ENCODE results near the gene SPEG.

The SPEG gene

DNA sequence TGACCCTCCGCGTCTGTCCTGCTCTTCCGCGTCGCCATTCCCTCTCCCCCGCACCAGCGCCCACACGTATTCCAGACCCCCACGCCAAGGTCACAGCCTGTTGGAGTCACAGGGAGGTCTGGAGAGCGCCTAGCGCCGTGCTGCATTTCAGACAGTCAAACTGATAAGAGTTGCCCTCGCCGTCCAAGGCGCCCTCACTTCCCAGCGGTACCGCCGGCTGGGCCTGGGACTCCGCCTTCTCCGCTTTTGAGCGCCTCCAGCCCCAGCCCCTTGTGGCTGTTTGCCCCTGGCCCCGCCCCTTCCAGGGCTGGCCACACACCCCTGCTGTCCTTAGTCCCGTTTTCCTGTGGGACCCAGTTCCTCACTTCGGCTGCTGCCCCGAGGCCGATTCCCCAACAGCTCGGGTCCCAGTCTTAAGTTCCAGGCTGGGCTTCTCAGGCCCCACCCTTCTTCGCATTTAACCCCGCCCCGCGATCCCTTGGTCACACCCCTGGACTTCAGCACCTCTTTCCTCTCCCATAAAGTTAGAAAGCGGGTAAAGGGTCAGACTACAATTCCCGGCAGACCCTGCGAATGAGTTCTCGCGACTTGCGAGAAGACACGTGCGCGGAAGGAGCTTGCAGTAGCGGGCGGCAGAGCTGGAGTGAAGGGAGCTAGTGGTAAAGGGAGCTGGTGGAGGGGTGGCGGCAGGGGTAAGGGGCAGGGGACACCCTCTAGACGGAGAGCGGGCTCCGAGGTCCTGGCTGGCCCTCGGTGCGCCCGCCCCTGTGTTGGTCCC lies 63.8 kb downstream of the SPEG start, which contains the start of gene GMPPA:
Gene GMPPA, plus strand, starts transcription at position 612 of the 778 bp plus-strand sequence. CDS start 1,085 bp downstream, outside the sequence.
- FAIRE-seq, result peak; percentile 89

DNA sequence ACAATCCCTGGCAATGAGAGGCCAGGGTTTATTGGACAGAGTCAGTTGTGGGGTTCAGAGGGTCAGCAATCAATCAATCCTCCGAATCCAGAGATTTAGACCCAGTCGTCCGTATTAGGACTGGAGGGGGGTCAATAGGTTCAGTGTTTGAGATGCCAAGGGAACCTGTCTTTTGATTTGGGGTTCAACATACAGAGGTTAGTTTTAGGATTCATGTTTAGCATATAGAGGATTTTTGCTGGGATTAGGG lies 64.3 kb downstream of the SPEG start:
- no peak for FAIRE-seq

DNA sequence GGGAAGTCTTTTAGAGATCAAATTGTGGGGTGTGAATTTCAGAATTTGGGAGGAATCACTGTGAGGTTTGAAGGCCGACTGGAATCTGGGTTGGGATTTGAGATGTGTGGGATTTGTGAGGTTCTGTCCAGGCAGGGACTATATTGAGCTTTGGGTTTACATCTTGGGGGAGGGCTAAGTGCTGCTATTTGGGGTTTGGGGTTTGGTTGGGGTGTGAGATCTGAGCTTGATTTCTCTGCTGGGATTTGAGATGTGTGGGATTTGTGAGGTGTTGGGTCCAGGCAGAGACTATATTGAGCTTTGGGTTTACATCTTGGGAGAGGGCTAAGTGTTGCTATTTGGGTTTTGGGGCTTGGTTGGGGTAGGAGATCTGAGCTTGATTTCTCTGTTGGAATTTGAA lies 64.9 kb downstream of the SPEG start:
- no peak for FAIRE-seq

DNA sequence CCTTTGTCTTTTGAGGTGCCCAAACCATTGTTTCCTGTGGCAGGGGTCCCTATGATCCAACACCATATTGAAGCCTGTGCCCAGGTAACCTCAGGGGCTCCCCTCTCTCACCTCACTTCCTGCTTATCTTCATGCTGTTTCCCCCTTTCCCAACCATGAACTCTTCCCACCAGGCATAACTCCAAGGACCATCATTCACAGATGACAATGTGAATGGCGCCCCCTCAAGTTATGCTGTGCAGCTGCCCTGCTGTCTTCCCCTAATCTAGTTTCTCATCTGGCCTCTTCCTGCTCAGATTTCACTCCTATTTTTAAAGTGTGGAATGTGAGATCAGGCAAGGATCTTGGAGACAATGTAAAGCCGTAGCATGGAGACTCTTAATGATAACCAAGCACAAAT lies 65.5 kb downstream of the SPEG start:
- no peak for FAIRE-seq

DNA sequence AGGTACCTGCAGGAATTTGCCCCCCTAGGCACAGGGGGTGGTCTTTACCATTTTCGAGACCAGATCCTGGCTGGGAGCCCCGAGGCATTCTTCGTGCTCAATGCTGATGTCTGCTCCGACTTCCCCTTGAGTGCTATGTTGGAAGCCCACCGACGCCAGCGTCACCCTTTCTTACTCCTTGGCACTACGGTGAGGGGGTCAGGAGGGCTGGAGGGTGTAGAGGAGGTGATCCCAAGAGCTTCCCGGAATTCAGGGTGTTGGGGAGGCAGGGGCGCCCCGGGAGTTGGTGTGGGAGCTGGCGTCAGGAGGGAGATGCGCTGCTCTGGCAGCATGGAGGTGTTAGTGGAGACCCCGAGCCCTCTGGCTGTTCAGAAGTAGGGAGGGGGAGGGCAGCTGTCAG lies 67.2 kb downstream of the SPEG start:
- FAIRE-seq, result no peak

DNA sequence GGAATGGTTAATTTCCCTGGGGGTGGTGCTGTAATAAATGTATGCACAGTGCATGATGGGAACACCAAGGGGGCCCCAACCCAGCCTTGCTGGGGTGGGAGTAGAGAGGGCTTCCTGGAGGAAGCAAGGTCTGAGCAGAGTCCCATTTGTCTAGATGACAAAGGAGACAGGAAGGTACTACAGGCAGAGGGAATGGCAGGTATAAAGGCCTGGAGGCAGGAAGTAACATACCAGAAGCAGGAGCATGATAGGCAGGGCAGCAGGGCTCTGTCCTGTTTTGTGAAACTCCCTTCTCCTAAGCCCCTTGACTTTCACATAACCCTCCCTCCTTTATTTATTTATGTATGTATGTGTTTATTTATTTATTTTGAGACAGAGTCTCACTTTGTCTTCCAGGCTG lies 68.0 kb downstream of the SPEG start:
- no peak for FAIRE-seq

DNA sequence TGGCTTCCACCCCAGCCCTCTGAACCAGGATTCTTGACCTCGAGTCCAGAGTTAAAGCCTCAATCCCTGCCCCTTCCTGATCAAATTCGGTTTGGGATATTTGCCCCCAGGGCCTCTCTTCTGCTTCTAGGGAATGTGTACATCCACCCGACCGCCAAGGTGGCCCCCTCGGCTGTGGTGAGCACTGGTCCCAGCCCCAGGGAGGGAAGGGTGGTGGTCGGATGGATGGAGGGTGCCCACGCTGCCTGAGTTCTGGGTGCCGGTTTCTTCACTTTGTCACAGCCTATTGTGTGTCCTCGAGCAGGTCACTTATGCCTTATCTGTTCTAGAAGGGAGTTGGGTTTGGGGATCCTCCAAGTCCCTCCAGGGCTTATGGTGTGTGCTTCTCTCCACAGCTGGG lies 70.9 kb downstream of the SPEG start:
- no peak for FAIRE-seq

DNA sequence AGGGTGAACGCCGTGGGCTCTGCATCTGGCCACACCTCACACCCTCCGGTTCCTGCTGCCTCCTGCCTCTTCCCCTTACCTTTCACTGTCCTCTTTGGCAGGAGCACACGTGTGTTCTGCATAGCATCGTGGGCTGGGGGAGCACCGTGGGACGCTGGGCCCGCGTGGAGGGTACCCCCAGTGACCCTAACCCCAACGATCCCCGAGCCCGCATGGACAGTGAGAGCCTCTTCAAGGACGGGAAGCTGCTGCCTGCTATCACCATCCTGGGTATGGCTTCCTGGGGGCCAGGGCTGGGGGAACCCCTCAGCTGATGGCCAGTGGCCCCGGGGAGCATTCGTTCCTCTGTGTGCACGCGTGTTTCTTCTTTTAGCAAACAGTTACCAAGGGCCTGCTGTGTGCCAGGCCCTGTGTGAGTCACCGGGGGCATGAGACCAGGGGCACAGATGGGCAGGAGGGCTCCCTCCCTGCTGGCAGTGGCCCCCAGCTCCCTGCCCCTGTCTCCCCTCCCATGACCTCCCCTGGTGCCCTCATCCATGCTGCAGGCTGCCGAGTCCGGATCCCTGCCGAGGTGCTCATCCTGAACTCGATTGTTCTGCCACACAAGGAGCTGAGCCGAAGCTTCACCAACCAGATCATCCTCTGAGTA lies 71.6 kb downstream of the SPEG start:
- FAIRE-seq, result no peak

DNA sequence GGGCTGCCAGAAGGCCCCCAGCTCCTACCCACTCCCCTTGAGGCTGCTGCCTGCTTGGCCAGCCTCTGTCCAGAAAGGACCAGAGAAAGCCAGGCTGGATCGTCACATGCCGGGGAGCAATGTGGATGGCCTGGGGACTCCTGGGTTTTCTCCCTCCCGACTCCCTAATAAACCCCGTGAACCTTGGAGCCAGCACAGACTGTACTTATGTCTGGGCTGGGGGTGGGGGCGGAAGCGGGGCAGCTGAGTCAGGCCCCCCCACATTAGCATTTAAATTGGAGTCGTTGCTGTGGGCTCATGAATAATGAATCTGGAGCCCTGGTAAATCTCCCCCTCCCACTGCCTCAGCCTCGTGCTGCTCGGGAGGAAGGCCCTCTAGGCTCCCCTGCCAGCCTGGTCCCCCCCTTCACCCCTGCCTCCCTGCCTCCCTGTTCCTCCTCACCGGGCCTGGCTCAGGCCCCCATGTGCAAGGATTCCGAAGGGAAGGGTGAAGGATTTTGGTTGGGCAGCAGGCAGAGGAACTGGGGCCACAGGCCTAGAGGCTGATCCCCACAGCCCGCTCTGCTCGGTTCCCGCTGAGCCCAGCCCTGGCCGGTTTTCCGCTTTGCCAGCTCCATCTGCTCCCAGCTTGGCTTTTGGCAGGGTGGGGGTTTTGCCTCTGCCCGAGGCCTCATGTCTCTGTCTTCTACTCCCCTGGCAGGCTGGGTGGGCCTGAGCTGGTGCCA lies 72.3 kb downstream of the SPEG start:
- FAIRE-seq, result no peak

DNA sequence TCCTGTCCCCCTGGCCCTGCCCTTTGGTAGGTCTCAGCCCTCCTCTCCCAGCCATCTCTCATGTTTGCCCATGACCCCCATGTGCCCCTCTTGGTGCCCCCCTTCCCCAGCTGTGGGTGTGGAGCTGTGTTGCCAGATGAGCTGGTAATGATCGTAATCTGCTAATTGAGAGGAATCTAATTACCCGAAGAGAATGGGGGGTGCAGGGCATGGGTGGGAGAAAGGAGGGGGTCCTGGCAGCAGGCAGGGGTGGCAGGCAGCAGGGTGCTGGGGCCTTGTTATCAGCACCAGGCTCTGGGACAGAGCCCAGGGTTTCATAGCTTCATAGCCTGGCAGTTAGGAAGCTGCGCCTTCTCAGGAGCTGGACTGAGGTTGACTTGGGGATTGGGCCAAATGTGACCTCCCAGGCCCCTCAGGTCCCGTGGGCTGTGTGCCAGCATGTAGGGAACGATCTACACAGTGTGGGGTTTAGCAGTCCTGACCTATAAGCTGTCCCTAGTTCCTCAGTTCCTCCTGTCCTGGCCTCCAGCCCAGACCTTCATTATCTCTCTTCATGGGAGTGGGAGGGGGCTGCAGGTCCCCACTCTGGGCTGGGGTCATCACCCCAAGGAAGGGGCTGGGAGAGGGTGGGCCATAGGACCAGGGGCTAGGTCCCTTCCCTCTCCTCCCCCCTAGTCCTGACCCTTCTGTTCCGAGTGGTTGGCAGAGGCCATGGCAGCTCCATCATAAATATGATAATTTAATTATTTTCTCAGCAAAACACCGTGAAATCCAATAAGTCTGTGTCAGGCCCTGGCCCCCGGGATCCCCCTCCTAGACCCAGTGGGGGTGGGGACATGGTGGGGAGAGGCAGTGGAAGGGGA lies 73.2 kb downstream of the SPEG start:
- no peak for FAIRE-seq

DNA sequence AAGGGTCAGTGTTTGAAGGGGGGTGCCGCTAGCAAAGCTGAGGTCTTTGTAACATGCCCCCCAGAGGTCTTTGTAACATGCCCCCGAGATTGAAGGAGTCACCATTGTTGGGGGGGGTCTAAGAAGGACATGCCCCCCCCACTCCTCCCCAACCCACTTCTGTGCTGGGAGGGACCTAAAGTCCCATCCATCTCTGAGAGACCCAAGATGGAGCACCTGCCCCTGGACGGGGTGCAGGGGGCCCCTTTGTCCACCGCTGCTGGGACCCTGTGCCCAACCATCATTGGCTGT lies 73.7 kb downstream of the SPEG start:
- no peak for FAIRE-seq

DNA sequence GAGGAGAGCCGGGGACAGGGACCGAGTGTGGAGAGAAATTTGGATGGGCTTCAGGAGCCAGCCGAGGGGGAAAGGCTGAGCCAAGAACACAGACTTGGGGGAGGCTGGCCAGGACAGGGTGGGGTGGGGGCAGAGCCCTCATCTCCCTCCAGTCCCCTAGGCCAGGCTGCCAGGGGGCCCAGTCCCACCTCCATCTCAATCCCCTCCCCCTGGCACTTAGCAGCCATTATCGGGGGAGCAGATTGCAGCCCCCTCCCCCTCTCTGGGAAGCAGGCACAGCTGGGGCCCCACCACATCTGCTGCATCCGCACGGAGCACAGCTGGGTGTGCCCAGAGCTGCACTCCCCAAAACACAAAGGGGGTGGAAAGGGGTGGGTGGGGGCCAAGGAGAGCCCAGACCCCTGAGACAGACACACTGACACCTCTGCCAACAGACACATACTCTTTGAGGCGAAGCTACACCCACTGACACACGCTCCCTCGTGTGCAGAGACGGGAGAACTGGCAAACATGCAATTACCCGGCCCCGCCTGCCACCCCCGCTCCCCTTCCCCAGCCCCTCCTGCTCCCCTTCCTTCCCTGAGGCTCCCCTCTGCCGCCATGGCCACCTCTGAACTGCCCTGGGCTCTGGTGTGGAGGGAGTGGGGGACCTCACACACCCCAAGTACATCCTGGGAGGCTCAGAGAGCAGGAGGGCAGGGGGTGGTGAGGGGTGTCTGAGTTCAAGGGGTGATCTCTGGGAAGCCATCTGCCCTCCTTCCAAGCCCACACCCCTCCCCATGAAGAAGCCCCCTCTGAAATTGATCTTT lies 74.5 kb downstream of the SPEG start:
- no peak for FAIRE-seq

DNA sequence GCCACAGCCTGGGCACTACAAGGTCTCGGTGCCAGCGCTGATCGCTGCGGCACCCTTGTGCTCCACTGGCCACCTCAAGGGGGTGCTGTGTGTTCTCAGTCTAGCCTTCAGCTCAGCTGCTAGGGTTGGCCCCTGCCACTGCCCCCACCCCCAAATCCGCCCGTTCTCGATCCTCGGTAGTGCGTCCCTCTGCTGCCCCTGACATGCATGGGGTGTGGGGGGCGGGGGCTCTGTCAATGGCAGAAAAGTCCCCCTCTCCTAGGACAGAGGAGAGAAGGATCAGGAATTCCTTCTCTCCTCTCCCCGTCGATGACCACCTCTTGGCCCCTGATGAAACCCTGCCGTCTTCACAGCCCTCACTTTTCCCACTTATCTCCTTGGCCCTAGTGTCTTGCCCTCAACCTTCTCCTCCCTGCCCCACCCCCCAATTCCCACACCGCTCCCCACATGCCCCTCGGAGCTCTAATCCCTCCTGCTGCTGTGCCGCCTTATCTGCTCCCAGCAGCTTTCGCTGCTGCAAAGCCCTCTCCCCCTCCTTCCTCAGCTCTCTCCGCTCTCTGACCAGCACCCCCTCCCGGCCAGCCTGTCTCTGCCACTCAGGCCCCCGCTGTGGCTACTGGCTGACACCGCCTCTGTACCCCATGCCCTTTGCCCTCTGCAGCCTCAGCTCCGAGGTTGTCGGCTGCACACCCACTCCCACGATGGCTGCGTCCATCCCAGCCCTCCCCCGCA lies 75.3 kb downstream of the SPEG start:
- no peak for FAIRE-seq

DNA sequence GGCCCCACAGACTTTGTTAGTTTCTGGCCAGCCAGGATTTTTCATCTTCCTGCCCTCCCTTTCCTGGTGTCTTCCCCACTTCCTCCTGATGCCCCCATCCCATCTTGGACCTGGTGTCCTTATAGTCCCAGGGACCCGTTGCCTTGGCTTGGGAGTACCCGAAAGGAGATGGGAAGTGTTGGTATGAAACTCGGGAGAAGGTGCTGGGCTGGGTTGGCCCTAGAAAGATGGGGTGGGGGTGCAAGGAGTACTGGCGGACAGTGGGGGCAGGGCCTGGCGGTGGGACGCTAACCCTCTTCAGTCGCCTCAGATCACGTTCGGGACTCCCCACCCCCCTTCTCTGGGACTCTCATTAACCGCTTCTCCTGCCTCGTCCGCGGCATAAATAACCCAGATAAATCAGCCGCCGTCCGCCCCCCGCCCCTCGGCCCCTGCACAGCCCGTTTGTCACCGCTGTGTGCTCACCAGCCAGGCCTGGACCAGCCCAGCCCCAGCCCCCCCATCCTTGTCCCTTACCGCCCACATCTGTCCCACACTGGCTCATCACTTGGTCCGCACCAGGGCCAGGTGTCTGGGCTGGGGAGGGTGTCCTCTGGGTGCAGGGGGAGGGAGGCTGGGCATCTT lies 76.0 kb downstream of the SPEG start:
- no peak for FAIRE-seq

DNA sequence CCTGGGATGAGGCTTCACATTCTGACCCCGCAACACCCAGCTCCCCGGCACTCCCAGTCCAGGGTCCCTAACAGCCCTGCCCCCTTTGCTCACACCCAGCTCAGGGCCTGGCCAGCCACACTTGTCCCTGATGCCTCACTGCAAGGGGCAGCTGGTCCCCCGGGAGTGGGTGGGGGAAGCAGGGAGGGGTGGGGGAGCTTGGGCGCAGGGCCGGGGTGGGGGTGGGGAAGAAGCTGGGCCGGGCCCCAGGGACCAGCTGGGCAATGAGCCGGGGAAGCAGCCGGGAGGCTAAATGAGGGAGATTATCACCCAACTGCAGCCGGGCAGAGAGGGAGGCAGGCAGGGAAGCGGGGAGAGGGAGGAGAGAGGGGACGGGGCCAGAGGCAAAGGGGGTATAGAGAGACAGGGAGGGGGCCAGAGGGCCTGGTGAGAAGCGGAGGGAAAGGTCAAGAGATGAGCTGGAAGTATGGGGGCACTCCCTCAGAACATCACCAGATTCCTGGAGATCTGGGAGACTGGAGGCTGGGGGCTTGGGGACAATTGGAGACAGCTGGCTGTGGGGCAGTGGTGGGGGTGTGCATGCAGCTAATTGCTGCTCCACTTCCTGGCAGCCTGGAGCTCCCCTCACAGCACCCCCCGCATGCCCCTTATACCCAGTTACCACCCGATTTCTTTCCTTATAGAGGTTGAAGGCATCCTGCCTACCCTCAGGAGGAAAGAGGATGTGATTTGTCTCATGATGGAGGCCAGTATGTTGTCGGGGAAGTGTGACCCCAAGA lies 77.1 kb downstream of the SPEG start:
- FAIRE-seq, result no peak

DNA sequence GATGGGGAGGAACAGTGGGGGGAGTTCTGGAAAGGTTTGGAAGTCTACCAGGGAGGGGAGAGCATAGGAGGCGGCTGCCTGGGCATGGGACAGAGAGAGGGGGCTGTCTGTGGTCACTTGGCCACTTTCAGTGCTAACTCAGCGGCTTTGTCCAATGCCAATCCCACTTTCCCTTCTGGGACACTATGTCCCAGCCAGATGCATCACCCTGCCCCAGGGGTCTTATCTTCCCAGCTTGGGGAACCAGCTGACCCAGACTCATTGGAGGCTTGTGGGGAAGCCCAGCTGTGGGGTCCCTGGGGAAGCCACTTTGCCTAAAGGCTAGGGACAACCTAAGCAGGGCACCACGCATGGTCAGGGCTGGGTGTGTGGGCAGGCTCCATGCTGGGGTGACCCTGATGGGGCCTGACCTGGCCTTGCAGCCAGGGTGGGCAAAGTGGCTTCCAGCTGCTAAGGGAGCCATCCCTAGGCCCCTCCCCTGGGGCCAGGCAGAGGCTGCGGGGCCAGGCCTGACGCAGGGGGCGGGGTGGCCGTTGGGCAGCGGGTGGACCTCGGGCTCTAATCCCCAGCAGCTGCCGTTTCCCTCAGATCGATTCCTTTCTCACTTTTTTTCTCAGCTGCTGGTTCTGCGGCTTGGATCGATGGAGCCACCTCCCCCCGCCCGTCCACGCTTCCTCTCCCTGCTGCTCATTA lies 78.0 kb downstream of the SPEG start:
- no peak for FAIRE-seq

DNA sequence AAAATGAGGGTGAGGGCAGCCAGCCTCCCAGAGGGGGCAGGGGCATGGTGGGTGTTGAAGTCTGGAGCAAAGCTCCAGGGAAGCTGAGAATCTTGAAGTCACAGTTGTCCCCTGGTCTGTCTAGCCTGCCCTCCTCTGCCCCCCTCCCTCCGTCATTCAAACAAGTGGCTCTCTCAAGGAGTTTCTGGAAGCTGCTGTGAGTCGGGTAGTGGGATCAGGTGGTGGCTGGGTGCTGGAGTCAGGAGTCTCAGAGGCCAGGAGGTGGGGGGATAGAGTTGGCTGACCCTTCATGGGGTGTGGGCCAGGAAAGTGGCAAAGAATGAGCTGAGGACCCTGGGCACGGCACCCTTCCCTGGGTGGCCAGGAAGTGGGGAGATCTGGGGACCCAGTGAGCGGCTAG lies 79.1 kb downstream of the SPEG start:
- no peak for FAIRE-seq

DNA sequence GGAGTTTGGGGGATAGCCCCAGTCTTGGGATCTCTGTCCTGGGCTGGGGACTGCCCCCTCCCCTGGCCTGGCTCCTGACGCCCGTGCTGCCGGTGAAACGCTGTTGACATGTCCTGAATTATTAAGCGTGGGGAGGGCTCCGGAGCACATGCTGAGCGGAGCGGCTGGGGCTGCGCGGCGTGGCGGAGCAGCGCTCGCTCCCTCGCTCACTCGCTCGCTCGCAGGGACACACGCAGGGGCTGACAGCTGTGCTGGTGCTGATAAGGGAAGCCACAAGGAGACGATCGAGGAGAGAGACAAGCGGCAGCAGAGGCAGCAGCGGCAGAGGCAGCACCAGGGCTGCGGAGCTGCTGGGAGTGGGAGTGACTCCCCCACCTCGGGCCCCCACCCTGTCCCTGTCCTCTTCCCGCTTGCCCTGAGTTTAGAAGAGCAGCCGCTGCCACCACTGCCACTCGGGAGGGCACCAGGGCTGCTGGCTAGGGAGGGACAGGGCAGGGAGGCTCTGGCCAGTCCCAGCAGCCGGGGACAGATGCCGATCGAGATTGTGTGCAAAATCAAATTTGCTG lies 79.6 kb downstream of the SPEG start, which contains the start of gene ASIC4:
Gene ASIC4, plus strand, starts transcription at position 287 of the 566 bp plus-strand sequence. Its CDS starts 243 bp downstream, at position 530.
- no peak for FAIRE-seq

DNA sequence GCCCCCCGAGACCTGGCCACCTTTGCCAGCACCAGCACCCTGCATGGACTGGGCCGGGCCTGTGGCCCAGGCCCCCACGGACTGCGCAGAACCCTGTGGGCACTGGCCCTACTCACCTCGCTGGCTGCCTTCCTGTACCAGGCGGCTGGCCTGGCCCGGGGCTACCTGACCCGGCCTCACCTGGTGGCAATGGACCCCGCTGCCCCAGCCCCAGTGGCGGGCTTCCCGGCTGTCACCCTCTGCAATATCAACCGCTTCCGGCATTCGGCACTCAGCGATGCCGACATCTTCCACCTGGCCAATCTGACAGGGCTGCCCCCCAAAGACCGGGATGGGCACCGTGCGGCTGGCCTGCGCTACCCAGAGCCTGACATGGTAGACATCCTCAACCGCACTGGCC lies 80.2 kb downstream of the SPEG start:
- no peak for FAIRE-seq

All from islet of Langerhans (tissue), 1 donor.